Smooth muscle cell of the pulmonary artery (primary cell): ENCODE results near the gene KRT26. TPM values are rescaled to one million over a fixed set of nuclear protein-coding genes. Genes with fewer than 3 reads are reported as not detected.

ENCODE experiments used
- total RNA-seq: library from RNA; depleted of rRNA; stranded (reverse); fragments of >200 nt; gene quantifications from 2 replicates; pipeline ENCODE4 v1.2.3, GENCODE V29; 2014

Gene KRT26
- total RNA-seq: not detected in 2 replicates

GRCh38 chr17:40772101-40772500 is at the start of gene KRT26:
Gene KRT26, minus strand, starts transcription at chr17:40772201. Its CDS starts 88 bp downstream, at chr17:40772113.

GRCh38 chr17:40799859-40800258 is 27.9 kb upstream of the KRT26 start, which contains the start of gene KRT28:
Gene KRT28, minus strand, starts transcription at chr17:40799959. Its CDS starts 66 bp downstream, at chr17:40799893.

GRCh38 chr17:40782450-40782849 is 10.4 kb upstream of the KRT26 start, which contains the start of gene KRT27:
Gene KRT27, minus strand, starts transcription at chr17:40782550. Its CDS starts 57 bp downstream, at chr17:40782493.

GRCh38 chr17:40755231-40755630 is 16.8 kb downstream of the KRT26 start, which contains the start of gene KRT25:
Gene KRT25, minus strand, starts transcription at chr17:40755331. Its CDS starts 60 bp downstream, at chr17:40755271.

Other genes starting within 250 kb of the KRT26 start
- 0.26 TPM in 1 of 2 replicates, not detected in the other for gene CCR7, start 206.7 kb downstream of the KRT26 start, total RNA-seq
- gene SMARCE1, start 124.4 kb downstream of the KRT26 start, total RNA-seq: 46.6 and 56.6 TPM in 2 replicates
- gene KRT222, start 107.0 kb downstream of the KRT26 start, total RNA-seq: not detected in 2 replicates
- gene KRT24, start 68.4 kb downstream of the KRT26 start, total RNA-seq: not detected in 2 replicates
- gene KRT25, start 16.9 kb downstream of the KRT26 start, total RNA-seq: not detected in 2 replicates
- gene KRT27, start 10.3 kb upstream of the KRT26 start, total RNA-seq: not detected in 2 replicates
- not detected in 2 replicates for gene KRT28, start 27.8 kb upstream of the KRT26 start, total RNA-seq
- gene KRT10, start 50.4 kb upstream of the KRT26 start, total RNA-seq: 3.1 and 4.3 TPM in 2 replicates
- not detected in 2 replicates for gene KRT12, start 95.0 kb upstream of the KRT26 start, total RNA-seq
- not detected in 2 replicates for gene KRT20, start 113.0 kb upstream of the KRT26 start, total RNA-seq
- not detected in 2 replicates for gene KRT23, start 165.4 kb upstream of the KRT26 start, total RNA-seq
- not detected in 2 replicates for gene KRT39, start 194.7 kb upstream of the KRT26 start, total RNA-seq
- not detected in 2 replicates for gene KRT40, start 212.1 kb upstream of the KRT26 start, total RNA-seq
- not detected in 2 replicates for gene KRTAP3-3, start 222.0 kb upstream of the KRT26 start, total RNA-seq
- gene KRTAP3-2, start 227.7 kb upstream of the KRT26 start, total RNA-seq: not detected in 2 replicates
- not detected in 2 replicates for gene KRTAP3-1, start 236.9 kb upstream of the KRT26 start, total RNA-seq